ENCODE results near the gene CALML3. TPM values are rescaled to one million over a fixed set of nuclear protein-coding genes. Genes with fewer than 3 reads are reported as not detected.

The CALML3 gene
- polyA plus RNA-seq, 1 donor from 2014 or later = not detected

DNA sequence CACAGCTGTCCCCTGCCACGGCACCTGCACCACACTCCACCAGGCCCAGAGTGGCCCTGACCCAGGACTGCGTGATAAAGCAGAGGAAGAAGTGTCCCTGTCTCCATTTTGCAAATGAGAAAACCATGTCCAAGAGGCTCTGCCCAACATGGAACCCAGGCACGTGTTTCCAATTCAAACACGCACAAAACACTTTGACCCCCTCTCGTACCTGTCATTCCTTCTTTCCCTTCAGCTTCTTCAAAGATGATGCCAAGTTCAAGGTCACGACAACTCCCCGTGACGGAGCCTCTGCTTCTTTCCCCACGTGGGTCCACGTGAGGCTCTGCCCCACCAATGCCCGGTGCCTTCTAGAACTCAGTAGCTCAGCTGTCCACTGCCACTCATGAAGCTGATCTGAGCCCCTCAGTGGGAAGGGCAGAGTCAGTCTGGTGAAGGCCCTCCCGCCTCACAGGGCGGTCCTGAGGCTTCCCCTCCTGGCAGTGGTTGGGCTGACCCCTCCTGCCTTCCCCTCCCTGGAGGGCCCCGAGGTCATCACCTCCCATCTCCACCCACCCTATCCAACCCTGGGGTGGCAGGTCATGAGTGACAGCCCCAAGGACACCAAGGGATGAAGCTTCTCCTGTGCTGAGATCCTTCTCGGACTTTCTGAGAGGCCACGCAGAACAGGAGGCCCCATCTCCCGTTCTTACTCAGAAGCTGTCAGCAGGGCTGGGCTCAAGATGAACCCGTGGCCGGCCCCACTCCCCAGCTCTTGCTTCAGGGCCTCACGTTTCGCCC, 44.4 kb upstream of the CALML3 start:
- H3K79me2 ChIP-seq (replicated peaks; ENCODE audit: insufficient read depth, low read length) = no peaks in the 10 kb centered on the region
- no peak for TF ChIP-seq SMC3 (conservative IDR thresholded peaks at IDR 0.05; ENCODE audit: poor library complexity)

DNA sequence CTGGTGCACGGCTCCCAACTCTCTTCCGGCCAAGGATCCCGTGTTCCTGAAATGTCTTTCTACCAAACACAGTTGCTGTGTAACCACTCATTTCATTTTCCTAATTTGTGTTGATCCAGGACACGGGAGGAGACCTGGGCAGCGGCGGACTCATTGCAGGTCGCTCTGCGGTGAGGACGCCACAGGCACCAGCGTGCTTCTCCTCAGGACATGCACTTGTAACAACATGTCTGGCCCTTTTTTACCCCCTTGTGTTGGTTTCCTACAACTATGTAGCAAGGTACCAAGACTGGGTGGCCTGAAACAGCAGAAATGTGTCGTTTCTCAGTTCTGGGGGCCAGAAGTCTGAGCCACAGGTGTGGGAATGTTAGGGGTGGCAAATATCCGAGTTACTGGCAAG, 43.6 kb upstream of the CALML3 start:
- H2AFZ ChIP-seq (ENCODE audit: low read depth, low read length) = no peak overlapping the region
- no peaks in the 10 kb centered on the region for H3K79me2 ChIP-seq (replicated peaks; ENCODE audit: insufficient read depth, low read length)
- TF ChIP-seq RAD21 (conservative IDR thresholded peaks at IDR 0.05) = no peak
- no peak for TF ChIP-seq EP300 (conservative IDR thresholded peaks at IDR 0.05; ENCODE audit: poor library complexity, severe bottlenecking)
- TF ChIP-seq EZH2 (IDR thresholded peaks at IDR 0.05; ENCODE audit: borderline replicate concordance, insufficient read depth, low read length, poor library complexity, severe bottlenecking) = no peak
- TF ChIP-seq REST (IDR thresholded peaks at IDR 0.05; ENCODE audit: borderline replicate concordance) = no peak
- no peaks in the 10 kb centered on the region for H3K9me3 ChIP-seq (ENCODE audit: low read length)
- H3K9ac ChIP-seq (ENCODE audit: low read length) = no peak overlapping the region
- no peak overlapping the region for H3K27ac ChIP-seq (ENCODE audit: low read length)
- H3K4me2 ChIP-seq (ENCODE audit: low read length) = no peak overlapping the region
- no peaks in the 10 kb centered on the region for H3K9me2 ChIP-seq (ENCODE audit: insufficient read depth, low read length)
- no peaks in the 10 kb centered on the region for H3F3A ChIP-seq (ENCODE audit: insufficient read depth, low read length, poor library complexity, severe bottlenecking)
- H3K27me3 ChIP-seq (ENCODE audit: insufficient read depth, low read depth, low read length) = no peaks in the 10 kb centered on the region
- H3K4me3 ChIP-seq (ENCODE audit: low read length) = no peak overlapping the region
- no peaks in the 10 kb centered on the region for H3K36me3 ChIP-seq (ENCODE audit: insufficient read depth, low read length)
- H4K20me1 ChIP-seq (ENCODE audit: insufficient read depth) = no peaks in the 10 kb centered on the region

More for the DNA sequence above, 44.4 kb upstream of the CALML3 start:
- Histone ChIP-seq H3K9me2 (ENCODE audit: insufficient read depth, low read length) (no peaks in the 10 kb centered on the region), H3F3A (ENCODE audit: insufficient read depth, low read length, poor library complexity, severe bottlenecking) (no peaks in the 10 kb centered on the region), H2AFZ (ENCODE audit: low read depth, low read length) (no peak overlapping the region), H3K4me3 (ENCODE audit: low read length) (no peak overlapping the region), H3K9me3 (ENCODE audit: low read length) (no peaks in the 10 kb centered on the region), H4K20me1 (ENCODE audit: insufficient read depth) (no peaks in the 10 kb centered on the region), H3K9ac (ENCODE audit: low read length) (no peak overlapping the region), H3K27me3 (ENCODE audit: insufficient read depth, low read depth, low read length) (no peaks in the 10 kb centered on the region), H3K27ac (ENCODE audit: low read length) (no peak overlapping the region), H3K36me3 (ENCODE audit: insufficient read depth, low read length) (no peaks in the 10 kb centered on the region), H3K4me2 (ENCODE audit: low read length) (no peak overlapping the region)

DNA sequence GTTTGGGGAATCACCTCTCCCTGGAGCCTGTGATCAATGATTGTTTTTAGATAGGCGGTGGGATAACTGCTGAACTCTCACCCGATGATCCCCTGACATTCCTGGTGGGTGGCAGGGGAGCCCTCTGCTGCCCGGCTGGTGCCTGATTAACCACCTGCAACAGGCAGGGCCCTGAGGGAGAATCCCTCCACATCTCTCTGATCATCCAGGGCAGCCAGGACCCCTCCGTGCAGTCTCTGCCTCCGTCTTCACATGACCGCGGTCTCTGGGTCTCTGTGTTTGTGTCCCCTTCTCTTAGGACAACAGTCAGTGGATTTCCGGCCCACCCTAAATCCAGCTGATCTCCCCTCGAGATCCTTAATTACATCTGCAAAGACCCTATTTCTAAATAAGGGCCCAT, 42.7 kb upstream of the CALML3 start:
- H4K20me1 ChIP-seq (ENCODE audit: insufficient read depth) = no peaks in the 10 kb centered on the region
- no peaks in the 10 kb centered on the region for H3K9me3 ChIP-seq (ENCODE audit: low read length)
- no peaks in the 10 kb centered on the region for H3K27me3 ChIP-seq (ENCODE audit: insufficient read depth, low read depth, low read length)
- no peaks in the 10 kb centered on the region for H3K36me3 ChIP-seq (ENCODE audit: insufficient read depth, low read length)
- no peak for TF ChIP-seq EZH2 (IDR thresholded peaks at IDR 0.05; ENCODE audit: borderline replicate concordance, insufficient read depth, low read length, poor library complexity, severe bottlenecking)
- no peak for TF ChIP-seq RAD21 (conservative IDR thresholded peaks at IDR 0.05)
- no peak for TF ChIP-seq POLR2AphosphoS5 (IDR thresholded peaks at IDR 0.05)
- TF ChIP-seq, protein P1, sequence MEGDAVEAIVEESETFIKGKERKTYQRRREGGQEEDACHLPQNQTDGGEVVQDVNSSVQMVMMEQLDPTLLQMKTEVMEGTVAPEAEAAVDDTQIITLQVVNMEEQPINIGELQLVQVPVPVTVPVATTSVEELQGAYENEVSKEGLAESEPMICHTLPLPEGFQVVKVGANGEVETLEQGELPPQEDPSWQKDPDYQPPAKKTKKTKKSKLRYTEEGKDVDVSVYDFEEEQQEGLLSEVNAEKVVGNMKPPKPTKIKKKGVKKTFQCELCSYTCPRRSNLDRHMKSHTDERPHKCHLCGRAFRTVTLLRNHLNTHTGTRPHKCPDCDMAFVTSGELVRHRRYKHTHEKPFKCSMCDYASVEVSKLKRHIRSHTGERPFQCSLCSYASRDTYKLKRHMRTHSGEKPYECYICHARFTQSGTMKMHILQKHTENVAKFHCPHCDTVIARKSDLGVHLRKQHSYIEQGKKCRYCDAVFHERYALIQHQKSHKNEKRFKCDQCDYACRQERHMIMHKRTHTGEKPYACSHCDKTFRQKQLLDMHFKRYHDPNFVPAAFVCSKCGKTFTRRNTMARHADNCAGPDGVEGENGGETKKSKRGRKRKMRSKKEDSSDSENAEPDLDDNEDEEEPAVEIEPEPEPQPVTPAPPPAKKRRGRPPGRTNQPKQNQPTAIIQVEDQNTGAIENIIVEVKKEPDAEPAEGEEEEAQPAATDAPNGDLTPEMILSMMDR (IDR thresholded peaks at IDR 0.05; ENCODE audit: poor library complexity, severe bottlenecking) = no peak
- TF ChIP-seq EP300 (conservative IDR thresholded peaks at IDR 0.05; ENCODE audit: poor library complexity, severe bottlenecking) = no peak
- TF ChIP-seq TAF1 (IDR thresholded peaks at IDR 0.05; ENCODE audit: low read depth) = no peak
- H3K4me3 ChIP-seq (ENCODE audit: low read length) = no peak overlapping the region
- no peak overlapping the region for H3K4me2 ChIP-seq (ENCODE audit: low read length)
- H3F3A ChIP-seq (ENCODE audit: insufficient read depth, low read length, poor library complexity, severe bottlenecking) = no peaks in the 10 kb centered on the region
- no peaks in the 10 kb centered on the region for H3K79me2 ChIP-seq (replicated peaks; ENCODE audit: insufficient read depth, low read length)
- H3K9me2 ChIP-seq (ENCODE audit: insufficient read depth, low read length) = no peaks in the 10 kb centered on the region
- H2AFZ ChIP-seq (ENCODE audit: low read depth, low read length) = no peak overlapping the region
- H3K27ac ChIP-seq (ENCODE audit: low read length) = no peak overlapping the region
- no peak overlapping the region for H3K9ac ChIP-seq (ENCODE audit: low read length)

Measured in neural cell (in vitro differentiated cells).